ENCODE results near the gene CCDC149.

GRCh38 chr4:24772061-24772705, 140.7 kb downstream of the CCDC149 start:
- TF ChIP-seq CTCF (IDR thresholded peaks at IDR 0.05; ENCODE audit: insufficient read depth, low read length, poor library complexity, severe bottlenecking) (no peak), EZH2phosphoT487 (conservative IDR thresholded peaks at IDR 0.05; ENCODE audit: low read length) (no peak)

Data from SU-DHL-6 (cell line).